Progenitor cell of endocrine pancreas (in vitro differentiated cells): Measurements from ENCODE around the gene RELCH. TPM values are rescaled to one million over a fixed set of nuclear protein-coding genes. Genes with fewer than 3 reads are reported as not detected.

Experiments
- DNase-seq: peaks from one replicate; pipeline ENCODE4 v3.0.0; 2021; ENCODE audit warnings: low spot score; ENCODE audit not compliant: unreplicated experiment
- H3K27ac Mint-ChIP-seq: 2 replicates; pipeline ENCODE4 v1.8.0; 2021; ENCODE audit warnings: mild to moderate bottlenecking, moderate library complexity, mixed read lengths
- H3K27me3 Mint-ChIP-seq: 2 replicates; pipeline ENCODE4 v1.8.0; 2021; ENCODE audit warnings: mixed read lengths
- H3K36me3 Mint-ChIP-seq: 2 replicates; pipeline ENCODE4 v1.8.0; 2022; ENCODE audit warnings: mixed read lengths; ENCODE audit not compliant: insufficient read depth
- H3K4me1 Mint-ChIP-seq: 2 replicates; pipeline ENCODE4 v1.8.0; 2021; ENCODE audit warnings: low read depth, mixed read lengths
- H3K4me3 Mint-ChIP-seq: 2 replicates; pipeline ENCODE4 v1.8.0; 2021; ENCODE audit warnings: low read depth, mild to moderate bottlenecking, moderate library complexity, mixed read lengths
- H3K9me3 Mint-ChIP-seq: 2 replicates; pipeline ENCODE4 v1.8.0; 2021; ENCODE audit warnings: low read depth, mixed read lengths
- total RNA-seq: library from RNA; stranded (reverse); gene quantifications from 2 replicates; pipeline ENCODE4 v1.2.1, GENCODE V29; 2021
- TF ChIP-seq, protein P1 (sequence below): fragments of 200-600 bp; sonication (generic); IDR thresholded peaks from one replicate; pipeline ENCODE4 v1.5.0; 2021; ENCODE audit warnings: antibody characterized with exemption, mild to moderate bottlenecking; ENCODE audit not compliant: unreplicated experiment

Gene RELCH
- total RNA-seq, 1 donor from 2014 or later: 34.7 TPM

GRCh38 chr18:62189208-62189607 lies 2.2 kb downstream of the RELCH start:
- peak overlapping the region; percentile 100 for H3K4me3 Mint-ChIP-seq
- H3K4me1 Mint-ChIP-seq: peaks cover 27% of the 10 kb centered on the region
- H3K27me3 Mint-ChIP-seq: no peaks in the 10 kb centered on the region
- no peak overlapping the region for H3K27ac Mint-ChIP-seq
- H3K36me3 Mint-ChIP-seq: peaks cover 16% of the 10 kb centered on the region
- TF ChIP-seq, protein P1, sequence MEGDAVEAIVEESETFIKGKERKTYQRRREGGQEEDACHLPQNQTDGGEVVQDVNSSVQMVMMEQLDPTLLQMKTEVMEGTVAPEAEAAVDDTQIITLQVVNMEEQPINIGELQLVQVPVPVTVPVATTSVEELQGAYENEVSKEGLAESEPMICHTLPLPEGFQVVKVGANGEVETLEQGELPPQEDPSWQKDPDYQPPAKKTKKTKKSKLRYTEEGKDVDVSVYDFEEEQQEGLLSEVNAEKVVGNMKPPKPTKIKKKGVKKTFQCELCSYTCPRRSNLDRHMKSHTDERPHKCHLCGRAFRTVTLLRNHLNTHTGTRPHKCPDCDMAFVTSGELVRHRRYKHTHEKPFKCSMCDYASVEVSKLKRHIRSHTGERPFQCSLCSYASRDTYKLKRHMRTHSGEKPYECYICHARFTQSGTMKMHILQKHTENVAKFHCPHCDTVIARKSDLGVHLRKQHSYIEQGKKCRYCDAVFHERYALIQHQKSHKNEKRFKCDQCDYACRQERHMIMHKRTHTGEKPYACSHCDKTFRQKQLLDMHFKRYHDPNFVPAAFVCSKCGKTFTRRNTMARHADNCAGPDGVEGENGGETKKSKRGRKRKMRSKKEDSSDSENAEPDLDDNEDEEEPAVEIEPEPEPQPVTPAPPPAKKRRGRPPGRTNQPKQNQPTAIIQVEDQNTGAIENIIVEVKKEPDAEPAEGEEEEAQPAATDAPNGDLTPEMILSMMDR: no peak
- H3K9me3 Mint-ChIP-seq: peaks cover 12% of the 10 kb centered on the region
- no peak for DNase-seq

- TF ChIP-seq, protein P1: peak; percentile 29
- Mint-ChIP-seq H3K36me3 (peaks cover 14% of the 10 kb centered on the region), H3K27ac (no peak overlapping the region), H3K27me3 (no peaks in the 10 kb centered on the region), H3K4me1 (peaks cover 3% of the 10 kb centered on the region), H3K4me3 (no peak overlapping the region), H3K9me3 (peaks cover 12% of the 10 kb centered on the region)
- no peak for DNase-seq
These were observed 9.0 kb downstream of the RELCH start for GRCh38 chr18:62196079-62196478.

DNA sequence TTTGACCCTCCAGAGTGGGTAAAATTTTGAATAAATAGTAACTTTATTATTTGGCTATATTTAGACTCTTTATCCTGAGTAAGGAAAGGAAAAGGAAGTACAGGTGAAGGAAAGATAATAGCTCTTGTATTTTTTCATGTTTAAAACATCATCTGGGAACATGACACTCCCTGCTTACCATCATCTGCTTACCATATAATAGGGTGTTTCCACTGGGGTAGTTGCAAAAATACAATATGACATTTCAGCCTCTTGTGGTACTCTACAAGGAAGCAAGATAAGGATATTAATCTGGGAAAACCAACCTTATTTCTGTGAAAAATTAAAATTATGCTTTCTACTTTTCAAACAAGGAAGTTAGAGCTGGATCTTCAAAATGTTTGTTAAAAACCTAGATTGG lies 9.9 kb downstream of the RELCH start:
- no peaks in the 10 kb centered on the region for H3K27me3 Mint-ChIP-seq
- H3K36me3 Mint-ChIP-seq: peaks cover 9% of the 10 kb centered on the region
- peaks cover 4% of the 10 kb centered on the region for H3K4me1 Mint-ChIP-seq
- H3K4me3 Mint-ChIP-seq: no peak overlapping the region
- no peak overlapping the region for H3K27ac Mint-ChIP-seq
- peaks cover 11% of the 10 kb centered on the region for H3K9me3 Mint-ChIP-seq
- TF ChIP-seq, protein P1: no peak
- DNase-seq: no peak

DNA sequence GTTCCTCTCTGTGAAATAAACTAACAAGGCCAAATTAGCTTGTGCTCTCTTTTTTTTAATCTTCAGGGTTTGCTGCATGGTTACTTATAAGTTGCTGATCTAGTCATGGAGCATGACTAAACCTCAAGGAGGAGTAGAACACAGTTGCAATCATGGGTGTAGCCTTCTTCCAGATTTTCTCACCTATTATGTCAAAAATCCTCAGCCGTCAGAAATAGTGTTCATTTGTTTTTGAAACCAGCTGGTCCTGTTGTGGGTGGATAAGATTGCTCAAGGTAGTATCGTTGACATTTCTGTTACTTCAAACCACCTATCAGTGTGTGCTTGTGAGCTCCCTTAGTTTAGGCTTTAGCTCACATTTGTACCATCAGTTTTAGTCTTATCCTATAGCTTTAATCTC lies 11.2 kb downstream of the RELCH start:
- Mint-ChIP-seq H3K4me1 (peaks cover 6% of the 10 kb centered on the region), H3K9me3 (peaks cover 3% of the 10 kb centered on the region), H3K27ac (peak overlapping the region; percentile 9), H3K4me3 (no peak overlapping the region), H3K36me3 (no peaks in the 10 kb centered on the region), H3K27me3 (no peaks in the 10 kb centered on the region)
- TF ChIP-seq, protein P1: no peak
- no peak for DNase-seq

DNA sequence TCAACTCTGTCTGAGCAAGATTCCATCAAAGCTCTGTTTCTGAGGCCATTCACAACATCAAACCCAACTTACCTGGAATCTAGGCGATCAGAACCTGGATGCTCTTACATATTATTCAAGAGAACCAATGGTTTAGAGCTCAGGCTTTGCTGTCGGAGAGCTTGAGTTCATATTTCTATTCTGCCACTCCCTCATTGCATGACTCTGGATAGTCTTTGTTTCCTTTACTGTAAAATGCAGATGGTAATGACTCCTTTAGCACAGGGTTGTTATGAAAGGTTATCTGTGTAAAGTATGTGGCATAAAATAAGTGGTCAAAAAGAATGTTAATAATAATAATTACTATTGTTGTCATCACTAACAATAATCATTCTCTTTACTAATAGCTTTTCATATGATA lies 12.6 kb downstream of the RELCH start:
- TF ChIP-seq, protein P1: no peak
- peaks cover 6% of the 10 kb centered on the region for H3K4me1 Mint-ChIP-seq
- no peak for DNase-seq
- no peak overlapping the region for H3K4me3 Mint-ChIP-seq
- H3K36me3 Mint-ChIP-seq: no peaks in the 10 kb centered on the region
- H3K27ac Mint-ChIP-seq: no peak overlapping the region
- no peaks in the 10 kb centered on the region for H3K27me3 Mint-ChIP-seq
- peaks cover 3% of the 10 kb centered on the region for H3K9me3 Mint-ChIP-seq
